Lung microvascular endothelial cell (primary cell): ENCODE data around the gene UGCG. TPM values are rescaled to one million over a fixed set of nuclear protein-coding genes. Genes with fewer than 3 reads are reported as not detected.
A peak's percentile ranks its signal among the peaks of the same experiment; 100 is the strongest.
"Not testable (repeated sequence)": the region's sequence is repeated elsewhere in the genome, so short reads cannot be mapped to it uniquely, and the experiment has no call there.

Experiments
- DNase-seq, 2 donors: peaks; one replicate each; pipeline versions ENCODE4 v3.0.0 to v3.0.0-alpha.2; 2010; ENCODE audit warnings: low read depth in 2 of 2
- total RNA-seq: library from RNA; depleted of rRNA; stranded (reverse); fragments of >200 nt; gene quantifications from 2 replicates; pipeline ENCODE4 v1.2.1, GENCODE V29; 2014

UGCG gene
- 53.0 and 131 TPM in 2 replicates for total RNA-seq

GRCh38 chr9:111895996-111896941 is at the start of gene UGCG:
Gene UGCG, plus strand, starts transcription at chr9:111896814. Its CDS starts 402 bp downstream, at chr9:111897216.
- peak; percentile 93 to 94 for DNase-seq

DNA sequence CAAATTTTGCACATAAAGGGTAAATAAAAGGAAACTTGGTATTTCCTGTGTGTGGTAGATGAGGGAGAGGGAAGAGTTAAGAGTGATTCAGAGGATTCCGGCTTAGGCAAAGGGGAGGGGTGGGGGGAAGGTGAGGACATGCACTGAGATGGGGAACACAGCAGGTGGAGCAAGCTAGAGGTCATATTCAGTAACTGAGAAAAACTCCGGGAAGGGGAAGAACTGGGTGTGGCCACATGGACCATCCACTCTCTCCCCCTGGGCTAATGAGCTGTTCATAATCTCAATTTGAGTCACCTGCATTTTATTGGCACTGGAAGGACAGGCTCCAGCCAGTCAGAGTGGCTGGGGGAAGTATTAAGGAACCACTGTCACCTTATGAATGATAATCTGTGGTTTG is 45.1 kb upstream of the UGCG start:
- DNase-seq: peak in 1 of 2 donors; percentile 27

DNA sequence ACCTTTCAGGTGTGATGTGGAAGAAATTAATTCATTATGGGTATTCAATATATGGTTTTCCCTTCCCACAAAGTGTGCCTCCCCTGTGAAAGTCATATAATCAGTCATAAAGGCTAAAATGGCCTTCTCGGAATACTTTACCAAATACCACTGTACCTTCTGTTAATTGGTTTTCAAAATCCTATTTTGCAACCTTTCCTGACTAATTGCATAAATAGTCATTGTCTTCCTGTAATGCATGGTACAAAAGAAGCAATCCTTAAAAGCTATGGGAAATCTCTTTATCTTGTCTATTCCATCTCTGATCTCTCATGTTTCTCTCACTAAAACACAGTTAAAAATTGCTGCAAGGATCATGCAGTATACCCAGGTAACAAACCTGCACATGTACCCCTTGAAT is 44.3 kb upstream of the UGCG start:
- no peak for DNase-seq

GRCh38 chr9:111853450-111853827 is 43.2 kb upstream of the UGCG start:
- no peak for DNase-seq

- no peak for DNase-seq
Observed at GRCh38 chr9:111854799-111855198, 41.8 kb upstream of the UGCG start.

GRCh38 chr9:111857555-111858211 is 38.9 kb upstream of the UGCG start:
- DNase-seq: no peak

- DNase-seq: no peak
Observed at GRCh38 chr9:111860443-111860842, 36.2 kb upstream of the UGCG start.

GRCh38 chr9:111863636-111864035 is 33.0 kb upstream of the UGCG start:
- DNase-seq: no peak

DNA sequence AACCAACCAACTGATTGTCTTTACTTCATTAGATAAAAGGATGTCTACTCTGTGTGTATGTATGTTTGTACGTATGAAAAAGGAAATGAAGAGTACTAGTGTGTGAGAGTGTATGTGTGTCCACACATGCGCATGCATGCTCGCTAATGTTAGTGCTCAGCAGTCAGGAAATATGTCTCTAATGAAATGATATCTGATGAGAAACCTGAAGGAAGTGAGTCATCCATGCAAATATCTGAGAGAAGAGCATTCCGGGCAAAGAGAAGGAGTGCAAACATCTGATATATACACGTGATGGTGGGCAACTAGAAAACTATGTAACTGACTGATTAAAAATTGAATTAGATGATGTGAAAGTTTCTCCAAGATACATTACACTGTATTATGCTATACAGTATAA is 29.6 kb upstream of the UGCG start:
- peak; percentile 14 to 86 for DNase-seq

GRCh38 chr9:111868475-111868874 is 28.1 kb upstream of the UGCG start:
- DNase-seq: no peak

GRCh38 chr9:111870774-111871498 is 25.7 kb upstream of the UGCG start:
- DNase-seq: no peak

DNA sequence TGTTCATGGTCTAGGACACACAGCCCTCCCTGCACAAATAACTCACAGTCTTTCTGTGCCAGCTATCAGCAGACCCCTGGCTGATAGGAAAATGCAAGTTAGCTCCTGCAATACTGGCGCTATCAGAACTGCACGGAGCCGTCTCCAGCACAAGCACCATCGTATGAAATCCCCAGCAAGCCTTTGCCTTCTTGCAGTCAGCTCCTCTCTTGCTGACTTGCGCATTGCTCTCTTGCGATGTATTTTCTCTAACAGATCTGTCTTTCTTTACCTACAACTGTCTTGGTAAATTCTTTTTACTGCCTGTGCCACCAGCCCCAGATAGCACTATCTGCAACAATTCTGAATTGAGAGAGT is 25.1 kb upstream of the UGCG start:
- no peak for DNase-seq

- no peak for DNase-seq
Observed at GRCh38 chr9:111872886-111873285, 23.7 kb upstream of the UGCG start.

DNA sequence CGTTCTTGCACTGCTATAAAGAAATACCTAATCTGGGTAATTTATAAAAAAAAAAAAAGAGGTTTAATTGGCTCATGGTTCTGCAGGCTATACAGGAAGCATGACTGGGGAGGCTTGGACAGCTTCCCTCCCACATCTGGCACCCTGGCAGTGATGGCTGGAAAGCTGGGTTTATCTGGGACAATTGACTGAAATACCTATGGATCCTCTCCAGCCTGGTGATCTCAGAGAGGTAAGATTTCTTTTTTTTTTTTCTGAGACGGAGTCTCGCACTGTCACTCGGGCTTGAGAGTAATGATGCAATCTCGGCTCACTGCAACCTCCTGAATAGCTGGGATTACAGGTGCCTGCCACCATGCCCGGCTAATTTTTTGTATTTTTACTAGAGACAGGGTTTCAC is 22.7 kb upstream of the UGCG start:
- peak; percentile 6 to 17 for DNase-seq

GRCh38 chr9:111874500-111874899 is 22.1 kb upstream of the UGCG start:
- DNase-seq: no peak

- DNase-seq: not testable (repeated sequence)
Observed at GRCh38 chr9:111875291-111875690, 21.3 kb upstream of the UGCG start.

- DNase-seq: not testable (repeated sequence)
Observed at GRCh38 chr9:111875691-111876090, 20.9 kb upstream of the UGCG start.

GRCh38 chr9:111876179-111876578 is 20.4 kb upstream of the UGCG start:
- DNase-seq: no peak

GRCh38 chr9:111877420-111877819 is 19.2 kb upstream of the UGCG start:
- DNase-seq: no peak

GRCh38 chr9:111878946-111879345 is 17.7 kb upstream of the UGCG start:
- DNase-seq: no peak

GRCh38 chr9:111886983-111887718 is 9.5 kb upstream of the UGCG start:
- DNase-seq: no peak
